Stimulated activated CD8-positive, alpha-beta memory T cell treated with anti-CD3 and anti-CD28 coated beads, Interleukin-15, amount 100 ng/mL, for 1 hour (primary cell): ENCODE results near the gene STRADA.

ENCODE experiments used
- DNase-seq: peaks from one replicate; pipeline ENCODE4 v3.0.0-alpha.2; 2020; ENCODE audit warnings: low read depth

The STRADA gene

GRCh38 chr17:63741408-63742173 lies at the start of gene STRADA:
STRADA (minus strand) TSS chr17:63741799; CDS start chr17:63728369, 13,430 bp downstream.
- peak; percentile 97 for DNase-seq

- DNase-seq: no peak
Measured at GRCh38 chr17:63790057-63790456, 48.5 kb upstream of the STRADA start.

- DNase-seq: no peak
Measured at GRCh38 chr17:63786971-63787711, 45.5 kb upstream of the STRADA start.

GRCh38 chr17:63786117-63786516 lies 44.5 kb upstream of the STRADA start:
- no peak for DNase-seq

- DNase-seq: no peak
Measured at GRCh38 chr17:63785556-63785955, 44.0 kb upstream of the STRADA start.

- no peak for DNase-seq
Measured at GRCh38 chr17:63783522-63783921, 41.9 kb upstream of the STRADA start.

GRCh38 chr17:63780928-63781327 lies 39.3 kb upstream of the STRADA start:
- DNase-seq: no peak

- DNase-seq: no peak
Measured at GRCh38 chr17:63780507-63780906, 38.9 kb upstream of the STRADA start.

GRCh38 chr17:63775420-63775819 lies 33.8 kb upstream of the STRADA start:
- no peak for DNase-seq

GRCh38 chr17:63774969-63775265 lies 33.3 kb upstream of the STRADA start:
- no peak for DNase-seq

GRCh38 chr17:63774141-63774968 lies 32.8 kb upstream of the STRADA start, which contains the start of gene DDX42:
DDX42 (plus strand) TSS chr17:63774170; CDS start chr17:63787050, 12,880 bp downstream.
- DNase-seq: no peak

- peak; percentile 93 for DNase-seq
Measured at GRCh38 chr17:63773272-63774140, 31.9 kb upstream of the STRADA start, which contains the start of gene CCDC47. CCDC47 (minus strand) TSS chr17:63773597; CDS start chr17:63766175, 7,422 bp downstream.

- DNase-seq: no peak
Measured at GRCh38 chr17:63772801-63773271, 31.2 kb upstream of the STRADA start.

GRCh38 chr17:63768433-63768832 lies 26.8 kb upstream of the STRADA start:
- no peak for DNase-seq

- no peak for DNase-seq
Measured at GRCh38 chr17:63766754-63767153, 25.2 kb upstream of the STRADA start.

GRCh38 chr17:63764716-63765115 lies 23.1 kb upstream of the STRADA start:
- no peak for DNase-seq

- DNase-seq: no peak
Measured at GRCh38 chr17:63762161-63763078, 20.8 kb upstream of the STRADA start.

- no peak for DNase-seq
Measured at GRCh38 chr17:63760771-63761539, 19.4 kb upstream of the STRADA start.

GRCh38 chr17:63758428-63758827 lies 16.8 kb upstream of the STRADA start:
- no peak for DNase-seq
